GM12878 (cell line): Measurements from ENCODE around the gene DIO3. TPM values are rescaled to one million over a fixed set of nuclear protein-coding genes. Genes with fewer than 3 reads are reported as not detected.

Experiments
- ATAC-seq: fragments of 200-7000 bp; cut with Tn5 transposase; 3 replicates; pipeline ENCODE4 v1.9.1; 2020; ENCODE audit warnings: mild to moderate bottlenecking, moderate library complexity
- BruUV-seq: library from RNA; stranded (reverse); fragments of 400-500 nt; replicated peaks from 2 replicates; lab custom pipeline; 2021; lab: Mats Ljungman, UMichigan
- CTCF ChIA-PET: fragments of 300-600 bp; sonication (Branson Sonifier 250); formaldehyde crosslinking; extraction: SDS; loops from one replicate; lab custom pipeline; 2021; ENCODE audit warnings: inconsistent platforms; lab: Yijun Ruan, JAX
- POLR2A ChIA-PET: fragments of 350-600 bp; formaldehyde crosslinking; extraction: SDS; loops from one replicate; lab custom pipeline; 2021; ENCODE audit warnings: inconsistent platforms; lab: Charles Lee
- RAD21 ChIA-PET: fragments of 300-600 bp; sonication (Branson Sonifier 250); formaldehyde crosslinking; loops from one replicate; lab custom pipeline; 2023; ENCODE audit warnings: antibody characterized with exemption; ENCODE audit not compliant: unreplicated experiment; lab: Charles Lee
- SMC1A ChIA-PET: fragments of 300-600 bp; sonication (Branson Sonifier 250); formaldehyde crosslinking; loops from one replicate; lab custom pipeline; 2023; ENCODE audit not compliant: unreplicated experiment, uncharacterized antibody; lab: Charles Lee
- DNase-seq: peaks from one replicate; pipeline ENCODE4 v3.0.0-alpha.2; 2011; ENCODE audit warnings: low read depth, low spot score
- FAIRE-seq: peaks from 3 replicates; lab custom pipeline; 2011; peaks lifted over from hg19 to GRCh38; lab: Jason Lieb, UNC
- H2AFZ ChIP-seq: 2 replicates; pipeline ENCODE4 v1.6.0; 2011; ENCODE audit warnings: low read depth, low read length, control low read depth; ENCODE audit not compliant: control insufficient read depth
- H3K27ac ChIP-seq: 2 replicates; pipeline ENCODE4 v1.5.1; 2011; ENCODE audit warnings: control low read depth; ENCODE audit not compliant: control insufficient read depth, insufficient read depth
- H3K27me3 ChIP-seq, 2 experiments: replicated peaks in 1 of 2; 2 replicates each; pipeline versions ENCODE4 v1.6.0 to v1.6.1; 2011; ENCODE audit warnings: low read length in 1 of 2; ENCODE audit not compliant: control insufficient read depth in 2 of 2, insufficient read depth in 2 of 2
- H3K36me3 ChIP-seq, 2 experiments: 2 replicates each; pipeline ENCODE4 v1.5.1; 2011; ENCODE audit warnings: low read length in 1 of 2; ENCODE audit not compliant: control insufficient read depth in 2 of 2, insufficient read depth in 2 of 2
- H3K4me1 ChIP-seq: 2 replicates; pipeline ENCODE4 v1.6.1; 2011; ENCODE audit warnings: mild to moderate bottlenecking, low read length, moderate library complexity, mixed read lengths; ENCODE audit not compliant: control insufficient read depth, insufficient read depth
- H3K4me2 ChIP-seq: 2 replicates; pipeline ENCODE4 v1.6.0; 2011; ENCODE audit warnings: control low read depth; ENCODE audit not compliant: control insufficient read depth, insufficient read depth
- H3K4me3 ChIP-seq: fragments of 200-600 bp; sonication (generic); 2 replicates; pipeline ENCODE4 v1.5.1; 2016
- H3K79me2 ChIP-seq: 2 replicates; pipeline ENCODE4 v1.6.0; 2011; ENCODE audit warnings: low read length; ENCODE audit not compliant: control insufficient read depth, insufficient read depth
- H3K9ac ChIP-seq: 2 replicates; pipeline ENCODE4 v1.8.0; 2011; ENCODE audit warnings: low read length, control low read depth, mixed read lengths; ENCODE audit not compliant: control insufficient read depth, insufficient read depth
- H3K9me3 ChIP-seq: replicated peaks from 3 replicates; pipeline ENCODE4 v1.5.1; 2011; ENCODE audit warnings: mild to moderate bottlenecking, low read length; ENCODE audit not compliant: control insufficient read depth, insufficient read depth
- H4K20me1 ChIP-seq: 2 replicates; pipeline ENCODE4 v1.6.0; 2011; ENCODE audit not compliant: control insufficient read depth, insufficient read depth
- CBFB ChIP-seq: IDR thresholded peaks from 2 replicates; pipeline ENCODE4 v1.6.1; 2016; ENCODE audit warnings: antibody characterized with exemption, low read depth
- IRF3 ChIP-seq: fragments of 450-650 bp; IDR thresholded peaks from 2 replicates; pipeline ENCODE4 v1.6.1; 2014; ENCODE audit warnings: mild to moderate bottlenecking
- JUND ChIP-seq: IDR thresholded peaks from 2 replicates; pipeline ENCODE4 v1.6.1; 2012; ENCODE audit warnings: low read depth, mild to moderate bottlenecking, low read length, improper control_type of control experiment, moderate library complexity
- KDM1A ChIP-seq: fragments of 200-600 bp; sonication (generic); IDR thresholded peaks from 2 replicates; pipeline ENCODE4 v1.6.1; 2016; ENCODE audit warnings: borderline replicate concordance
- LARP7 ChIP-seq: fragments of 450-650 bp; IDR thresholded peaks from 2 replicates; pipeline ENCODE4 v1.6.1; 2017; ENCODE audit warnings: mild to moderate bottlenecking
- NR2C1 ChIP-seq: fragments of 450-650 bp; IDR thresholded peaks from 2 replicates; pipeline ENCODE4 v1.6.1; 2017; ENCODE audit warnings: antibody characterized with exemption, mild to moderate bottlenecking, moderate library complexity
- PBX3 ChIP-seq: IDR thresholded peaks from 2 replicates; pipeline ENCODE4 v1.6.1; 2011; ENCODE audit warnings: mild to moderate bottlenecking, low read depth, low read length, moderate library complexity; ENCODE audit not compliant: insufficient replicate concordance
- PKNOX1 ChIP-seq: fragments of 450-650 bp; IDR thresholded peaks from 2 replicates; pipeline ENCODE4 v1.6.1; 2016; ENCODE audit warnings: mild to moderate bottlenecking
- PRDM15 ChIP-seq: fragments of 450-650 bp; formaldehyde crosslinking; IDR thresholded peaks from 2 replicates; pipeline ENCODE4 v1.4.0; 2020; ENCODE audit warnings: mild to moderate bottlenecking, moderate library complexity
- RELA ChIP-seq: fragments of 450-650 bp; IDR thresholded peaks from 2 replicates; pipeline ENCODE4 v1.8.0; 2014; ENCODE audit warnings: borderline replicate concordance; ENCODE audit not compliant: partially characterized antibody
- SIN3A ChIP-seq: IDR thresholded peaks from 2 replicates; pipeline ENCODE4 v1.6.1; 2012; ENCODE audit warnings: low read depth, low read length, improper control_type of control experiment
- SIX5 ChIP-seq: IDR thresholded peaks from 2 replicates; pipeline ENCODE4 v1.6.1; 2011; ENCODE audit warnings: mild to moderate bottlenecking, low read depth, low read length, moderate library complexity; ENCODE audit not compliant: severe bottlenecking
- SUPT20H ChIP-seq: IDR thresholded peaks from 2 replicates; pipeline ENCODE4 v1.6.1; 2011; ENCODE audit warnings: low read depth, mild to moderate bottlenecking, low read length, moderate library complexity, borderline replicate concordance; ENCODE audit not compliant: control insufficient read depth
- TCF7 ChIP-seq: IDR thresholded peaks from 2 replicates; pipeline ENCODE4 v1.6.1; 2014; ENCODE audit warnings: antibody characterized with exemption, borderline replicate concordance
- ZNF207 ChIP-seq: fragments of 450-650 bp; IDR thresholded peaks from 2 replicates; pipeline ENCODE4 v1.6.1; 2014; ENCODE audit warnings: antibody characterized with exemption, mild to moderate bottlenecking, borderline replicate concordance
- ZNF24 ChIP-seq: fragments of 450-650 bp; IDR thresholded peaks from 2 replicates; pipeline ENCODE4 v1.6.1; 2017; ENCODE audit warnings: antibody characterized with exemption, mild to moderate bottlenecking
- WGBS: methylation state at CpG from one replicate; pipeline ENCODE4 v1.1.6; 2016; ENCODE audit warnings: low lambda C conversion rate; ENCODE audit not compliant: insufficient replicate concordance, insufficient coverage; ENCODE audit errors: missing lambda C conversion rate; 5-methylcytosine and 5-hydroxymethylcytosine counted together
- in situ Hi-C: fragments of 300-500 bp; cut with MboI; formaldehyde crosslinking; loops from 9 replicates; pipeline ENCODE4 v1.14.3; 2018; ENCODE audit warnings: mixed read lengths
- intact Hi-C: fragments of 100-400 bp; cut with micrococcal nuclease; formaldehyde crosslinking; loops from one replicate; pipeline ENCODE4 v1.14.2; 2022; ENCODE audit not compliant: unreplicated experiment
- polyA plus RNA-seq, 11 experiments: library from polyadenylated mRNA; depleted of rRNA in 4 of 11; unstranded in 6 of 11; stranded (reverse) in 5 of 11; fragments of >200 nt; fragmentation: Nextera tagmentation in 4 of 11; fragmentation: Illumina TruSeq in 1 of 11; extraction: Ambion mirVana in 4 of 11; extraction: Trizol in 1 of 11; gene quantifications; 1 replicate in 1 of 11; 2 replicates in 10 of 11; pipeline versions ENCODE4 v1.2.1 to v1.2.3, GENCODE V29; 2011 to 2016; ENCODE audit warnings: inconsistent platforms in 2 of 11, missing spikeins in 2 of 11, low read depth in 1 of 11
- total RNA-seq, 4 experiments: library from RNA; depleted of rRNA in 3 of 4; stranded (reverse); fragments of >200 nt in 3 of 4; fragmentation: Illumina TruSeq in 1 of 4; extraction: Trizol in 1 of 4; gene quantifications; 2 replicates each; pipeline versions ENCODE4 v1.2.1 to v1.2.3, GENCODE V29; 2013 to 2021

DIO3 gene
- total and polyA plus RNA-seq, 10 of the 15 experiments (the other 5 are each of a cell fraction or from before 2014, with no cell fraction given), result not detected

- TF ChIP-seq TCF7, result no peak
- no peak for TF ChIP-seq RELA
- no peak for TF ChIP-seq SUPT20H
- no peak for TF ChIP-seq PKNOX1
- TF ChIP-seq PBX3, result no peak
- TF ChIP-seq JUND, result no peak
- no peak for TF ChIP-seq CBFB
- TF ChIP-seq ZNF24, result no peak
- TF ChIP-seq LARP7, result no peak
- no peak for TF ChIP-seq ZNF207
- no peak for TF ChIP-seq KDM1A
- no peak for TF ChIP-seq SIN3A
- no peak for TF ChIP-seq SIX5
- TF ChIP-seq PRDM15 (CRISPR knock-in tag), result no peak
- no peak for TF ChIP-seq NR2C1
- no peak for TF ChIP-seq IRF3
- 18% methylated on average over 17 of the region's 17 CpGs for WGBS
- Histone ChIP-seq H3K79me2 (no peaks in the 10 kb centered on the region), H3K4me3 (no peak overlapping the region), H4K20me1 (no peaks in the 10 kb centered on the region), H2AFZ (no peak overlapping the region), H3K9me3 (no peaks in the 10 kb centered on the region), H3K36me3 (no peaks in the 10 kb centered on the region), H3K4me1 (no peaks in the 10 kb centered on the region), H3K9ac (no peak overlapping the region), H3K4me2 (no peak overlapping the region), H3K27me3 (no peaks in the 10 kb centered on the region), H3K27ac (no peak overlapping the region)
- DNase-seq (no peak), ATAC-seq (no peak), FAIRE-seq (no peak)
- intact Hi-C loops (no loop called here), in situ Hi-C loops (no loop called here)
- ChIA-PET RAD21 (no interaction called here), SMC1A (no interaction called here), CTCF (no interaction called here), POLR2A (no interaction called here)
- no TSS peak for BruUV-seq
Observed at GRCh38 chr14:101586531-101587430, 25.5 kb downstream of the DIO3 start.
